GM13977 (cell line): ENCODE data around the gene FIGNL2.

Source experiments
- DNase-seq: peaks from one replicate; pipeline ENCODE4 v3.0.0; 2012; ENCODE audit warnings: low spot score
- CTCF ChIP-seq: IDR thresholded peaks from 2 replicates; pipeline ENCODE4 v1.5.1; 2012; ENCODE audit warnings: mild to moderate bottlenecking, control low read depth; ENCODE audit not compliant: insufficient read depth; ENCODE audit errors: extremely low read depth, missing control alignments
- in situ Hi-C: fragments of 300-500 bp; cut with MboI; formaldehyde crosslinking; loops from one replicate; pipeline ENCODE4 v1.12.0; 2022; ENCODE audit warnings: low sequenced_read_pairs, low pct_unique_long_range_greater_than_20kb, mixed read lengths, inconsistent platforms; ENCODE audit not compliant: unreplicated experiment

FIGNL2 gene

GRCh38 chr12:51850081-51850964 lies 1.8 kb upstream of the FIGNL2 start:
- DNase-seq = no peak
- in situ Hi-C loops = no loop called here
- TF ChIP-seq CTCF = no peak

- no peak for TF ChIP-seq CTCF
- in situ Hi-C loops = no loop called here
Observed at GRCh38 chr12:51848841-51849735, 570 bp upstream of the FIGNL2 start.

DNA sequence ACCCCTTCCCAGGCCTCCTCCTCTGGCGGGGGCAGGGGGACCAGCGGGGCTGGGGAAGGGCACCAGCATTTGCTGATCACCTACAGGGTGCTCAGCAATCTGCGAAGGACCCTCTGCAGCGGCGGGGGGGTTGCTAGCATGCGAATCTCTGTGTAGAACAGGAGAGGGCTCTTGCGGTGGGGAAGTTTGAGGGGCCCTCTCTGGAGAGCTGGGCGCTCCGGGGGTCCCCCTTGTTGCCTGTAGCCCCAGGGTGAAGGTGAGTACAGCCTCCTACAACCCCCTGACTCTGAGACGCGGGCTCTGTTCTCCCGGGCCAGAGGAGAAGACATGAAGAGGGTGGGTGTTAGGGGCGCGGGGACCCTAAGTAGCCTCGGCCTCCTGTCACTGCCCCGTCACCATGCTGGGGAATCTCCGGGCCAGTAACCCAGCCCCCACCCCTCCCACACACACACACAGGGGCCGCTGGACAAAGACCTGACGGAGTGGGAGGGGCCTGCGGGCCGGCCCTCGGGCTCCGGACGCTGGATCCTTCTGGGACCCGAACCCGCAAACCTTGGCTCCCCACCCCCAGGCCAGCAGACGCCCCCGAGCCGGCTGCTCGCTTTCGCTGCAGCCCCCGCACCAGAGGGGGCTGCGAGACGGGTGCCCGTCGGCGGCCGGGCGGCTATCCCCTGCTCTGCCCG lies 734 bp downstream of the FIGNL2 start:
- peak; percentile 48 for DNase-seq
- no peak for TF ChIP-seq CTCF
- in situ Hi-C loops = no loop called here

More at GRCh38 chr12:51848841-51849735, 570 bp upstream of the FIGNL2 start:
- no peak for DNase-seq

- TF ChIP-seq CTCF = no peak
- in situ Hi-C loops = no loop called here
- DNase-seq = peak; percentile 72
Observed at GRCh38 chr12:51846911-51847642, 1.4 kb downstream of the FIGNL2 start.

DNA sequence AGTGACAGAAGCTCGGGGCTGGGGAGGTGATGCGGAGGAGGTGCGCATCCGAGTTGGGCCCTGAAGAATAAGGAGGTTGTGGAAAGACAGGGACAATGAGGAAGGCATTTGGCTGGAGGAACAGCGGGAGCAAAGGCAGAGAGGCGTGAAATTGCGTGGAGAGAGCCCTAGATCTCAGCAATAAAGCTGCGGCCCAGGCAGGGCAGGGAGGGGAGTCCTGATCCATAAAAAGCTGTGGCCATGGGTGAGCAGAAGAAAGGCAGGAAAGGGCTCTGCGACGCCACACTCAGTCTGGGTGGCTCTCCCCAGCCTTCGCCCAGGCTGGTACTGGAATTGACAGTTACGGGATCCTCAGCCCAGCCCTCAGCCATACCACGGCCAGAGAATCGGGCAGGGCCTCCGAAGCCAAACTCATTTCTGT lies 2.2 kb downstream of the FIGNL2 start:
- no peak for TF ChIP-seq CTCF
- DNase-seq = no peak
- in situ Hi-C loops = no loop called here
